ENCODE measurements around the gene SERPINB11.

DNA sequence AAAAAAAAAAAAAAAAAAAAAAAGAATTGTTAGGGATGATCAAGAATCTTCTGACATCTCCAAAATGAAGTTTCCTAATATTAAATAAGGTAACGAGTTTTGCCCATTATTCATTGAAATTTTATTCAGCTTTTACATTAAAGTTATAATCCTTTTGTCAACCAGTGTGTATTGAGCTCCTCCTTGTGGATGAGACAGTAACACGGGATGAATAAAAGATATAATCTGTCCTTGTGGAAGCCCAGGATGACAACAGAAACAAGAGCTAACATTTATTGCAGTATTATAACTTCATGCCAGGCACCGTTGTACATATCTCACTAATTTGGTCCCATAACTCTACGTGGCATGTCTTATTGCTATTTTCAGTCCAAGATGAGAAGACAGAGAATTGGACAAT lies 39.0 kb downstream of the SERPINB11 start:
- TF ChIP-seq EZH2phosphoT487 (IDR thresholded peaks at IDR 0.05; ENCODE audit: low read length) (no peak), CTCF (IDR thresholded peaks at IDR 0.05; ENCODE audit: low read length) (no peak)

Measured in MM.1S (cell line).